GM12872 (cell line): Measurements from ENCODE around the gene IL11RA.

ENCODE experiments used
- TF ChIP-seq, protein P1 (sequence below): IDR thresholded peaks from 3 replicates; pipeline ENCODE4 v1.5.1; 2011; ENCODE audit warnings: low read depth, mild to moderate bottlenecking, low read length, moderate library complexity; ENCODE audit not compliant: insufficient read depth

The IL11RA gene

DNA sequence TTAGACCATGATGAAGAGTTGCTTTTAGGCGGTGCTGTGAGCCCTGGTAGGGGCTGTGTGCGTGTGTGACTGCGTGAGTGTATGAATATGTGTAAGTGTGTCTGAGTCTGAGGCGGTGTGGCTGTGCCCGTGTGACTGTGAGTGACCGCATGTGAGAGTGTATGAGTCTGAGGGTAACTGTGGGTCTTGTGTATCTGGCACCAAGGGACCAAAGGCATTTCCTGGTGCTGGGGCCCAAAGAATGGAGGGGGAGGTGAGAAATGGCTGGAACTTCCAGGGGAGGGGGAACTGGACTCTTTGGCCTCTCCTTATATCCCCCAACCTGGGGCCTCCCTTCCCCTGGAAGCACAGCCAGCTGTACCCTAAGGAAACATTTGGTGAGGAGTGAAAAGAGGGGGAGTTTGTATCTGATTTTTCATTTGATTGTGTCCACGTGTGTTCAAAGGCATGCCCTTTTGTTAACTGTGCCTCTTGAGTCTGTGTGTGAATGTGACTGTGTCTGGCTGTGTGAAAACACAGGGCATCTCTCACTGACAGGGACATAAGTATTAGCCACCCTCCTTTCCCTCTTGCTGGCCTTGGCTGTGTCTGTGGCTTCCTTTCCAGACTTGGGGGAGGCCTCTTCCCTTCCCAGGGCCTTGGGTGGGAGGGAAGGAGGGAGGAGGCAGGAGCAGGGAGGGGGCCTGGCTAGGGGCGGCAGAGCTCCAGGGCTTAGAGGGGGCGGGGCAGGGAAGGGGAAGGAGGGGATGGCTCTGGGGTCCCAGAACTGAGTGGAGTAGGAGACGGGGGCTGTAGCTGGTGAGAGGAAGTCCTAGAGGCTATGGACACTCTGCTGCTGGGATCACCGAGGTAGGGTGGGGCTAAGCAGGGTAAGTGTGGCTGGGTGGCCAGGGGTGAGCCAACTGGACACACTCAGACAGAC is 1.4 kb downstream of the IL11RA start:
- TF ChIP-seq, protein P1, sequence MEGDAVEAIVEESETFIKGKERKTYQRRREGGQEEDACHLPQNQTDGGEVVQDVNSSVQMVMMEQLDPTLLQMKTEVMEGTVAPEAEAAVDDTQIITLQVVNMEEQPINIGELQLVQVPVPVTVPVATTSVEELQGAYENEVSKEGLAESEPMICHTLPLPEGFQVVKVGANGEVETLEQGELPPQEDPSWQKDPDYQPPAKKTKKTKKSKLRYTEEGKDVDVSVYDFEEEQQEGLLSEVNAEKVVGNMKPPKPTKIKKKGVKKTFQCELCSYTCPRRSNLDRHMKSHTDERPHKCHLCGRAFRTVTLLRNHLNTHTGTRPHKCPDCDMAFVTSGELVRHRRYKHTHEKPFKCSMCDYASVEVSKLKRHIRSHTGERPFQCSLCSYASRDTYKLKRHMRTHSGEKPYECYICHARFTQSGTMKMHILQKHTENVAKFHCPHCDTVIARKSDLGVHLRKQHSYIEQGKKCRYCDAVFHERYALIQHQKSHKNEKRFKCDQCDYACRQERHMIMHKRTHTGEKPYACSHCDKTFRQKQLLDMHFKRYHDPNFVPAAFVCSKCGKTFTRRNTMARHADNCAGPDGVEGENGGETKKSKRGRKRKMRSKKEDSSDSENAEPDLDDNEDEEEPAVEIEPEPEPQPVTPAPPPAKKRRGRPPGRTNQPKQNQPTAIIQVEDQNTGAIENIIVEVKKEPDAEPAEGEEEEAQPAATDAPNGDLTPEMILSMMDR: no peak

DNA sequence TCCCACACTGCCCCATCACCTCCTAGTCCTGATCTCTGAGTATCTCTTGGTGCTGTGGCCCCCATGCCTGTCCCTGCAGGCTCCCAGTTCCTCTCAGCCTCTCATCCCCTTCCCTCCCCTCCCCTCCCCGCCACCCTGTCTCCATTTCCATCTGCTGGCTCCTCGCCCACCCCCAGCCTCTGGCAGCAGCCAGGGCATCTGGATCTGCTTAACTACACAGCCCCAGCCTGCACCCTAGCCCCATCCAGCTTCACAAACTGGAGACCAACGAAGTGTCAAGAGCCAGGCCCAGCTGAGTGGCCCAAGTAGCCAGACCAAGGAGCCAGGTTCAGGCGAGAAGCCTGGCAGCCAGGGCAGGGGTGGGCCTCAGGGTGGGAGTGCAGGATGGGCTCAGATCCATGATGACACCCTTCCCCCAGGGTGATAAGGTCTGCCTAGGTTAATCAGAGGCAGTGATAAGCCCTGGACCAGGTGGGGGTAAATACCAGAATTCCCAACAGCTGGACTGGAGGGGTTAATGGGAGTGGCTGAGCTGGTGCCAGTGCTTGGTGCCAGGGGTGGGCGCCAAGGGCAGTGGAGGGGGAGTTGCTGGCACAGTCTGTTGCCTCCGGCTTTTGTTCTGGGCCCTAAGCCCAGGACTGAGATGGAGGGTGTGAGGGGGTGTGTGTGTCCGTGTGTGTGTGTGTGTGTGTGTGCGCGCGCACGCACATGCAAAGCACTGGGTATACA is 2.5 kb downstream of the IL11RA start:
- TF ChIP-seq, protein P1: no peak

DNA sequence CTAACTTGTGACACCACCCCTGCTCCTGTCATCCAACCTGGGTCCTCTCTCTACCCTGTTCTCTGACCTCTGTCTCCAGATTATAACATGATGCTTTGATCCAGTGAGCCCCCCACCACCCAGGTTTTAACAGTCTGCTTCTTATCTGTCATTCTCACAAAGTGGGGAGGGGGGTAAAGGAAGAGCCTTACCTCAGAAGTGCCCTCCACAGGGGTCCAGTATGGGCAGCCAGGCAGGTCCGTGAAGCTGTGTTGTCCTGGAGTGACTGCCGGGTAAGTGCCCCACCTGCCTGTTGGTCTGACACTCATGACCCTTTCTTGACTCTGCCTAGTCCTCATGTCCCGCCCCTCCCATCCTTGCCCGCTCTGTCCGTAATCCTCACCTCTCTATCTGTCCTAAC is 3.4 kb downstream of the IL11RA start:
- TF ChIP-seq, protein P1: no peak

DNA sequence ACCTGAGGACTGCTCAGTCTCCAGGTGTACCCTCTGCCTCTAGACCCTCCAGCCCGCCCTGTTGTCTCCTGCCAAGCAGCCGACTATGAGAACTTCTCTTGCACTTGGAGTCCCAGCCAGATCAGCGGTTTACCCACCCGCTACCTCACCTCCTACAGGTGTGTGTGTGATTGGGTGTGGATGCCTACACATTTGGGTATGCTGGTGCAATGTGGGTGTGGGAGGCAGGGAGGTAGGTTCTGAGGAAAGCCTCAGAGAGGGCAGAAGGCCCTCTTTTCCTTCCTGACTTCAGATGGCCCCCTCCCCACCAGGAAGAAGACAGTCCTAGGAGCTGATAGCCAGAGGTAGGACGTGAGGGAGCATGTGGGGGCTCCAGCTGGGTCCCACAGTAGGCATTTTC is 5.0 kb downstream of the IL11RA start:
- TF ChIP-seq, protein P1: no peak

DNA sequence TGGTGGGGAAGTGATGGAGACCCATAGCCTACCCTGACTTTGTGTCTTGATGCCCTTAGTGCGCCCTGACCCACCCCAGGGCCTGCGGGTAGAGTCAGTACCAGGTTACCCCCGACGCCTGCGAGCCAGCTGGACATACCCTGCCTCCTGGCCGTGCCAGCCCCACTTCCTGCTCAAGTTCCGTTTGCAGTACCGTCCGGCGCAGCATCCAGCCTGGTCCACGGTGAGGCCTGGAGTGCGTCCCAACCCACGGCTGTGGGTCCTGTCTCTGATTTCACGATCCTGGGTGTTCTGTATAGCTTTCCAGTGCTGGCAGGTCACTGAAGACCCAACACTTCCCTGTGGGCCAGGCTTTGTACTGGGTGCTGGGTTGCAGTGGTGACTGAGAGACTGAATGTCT is 6.5 kb downstream of the IL11RA start:
- TF ChIP-seq, protein P1: no peak

DNA sequence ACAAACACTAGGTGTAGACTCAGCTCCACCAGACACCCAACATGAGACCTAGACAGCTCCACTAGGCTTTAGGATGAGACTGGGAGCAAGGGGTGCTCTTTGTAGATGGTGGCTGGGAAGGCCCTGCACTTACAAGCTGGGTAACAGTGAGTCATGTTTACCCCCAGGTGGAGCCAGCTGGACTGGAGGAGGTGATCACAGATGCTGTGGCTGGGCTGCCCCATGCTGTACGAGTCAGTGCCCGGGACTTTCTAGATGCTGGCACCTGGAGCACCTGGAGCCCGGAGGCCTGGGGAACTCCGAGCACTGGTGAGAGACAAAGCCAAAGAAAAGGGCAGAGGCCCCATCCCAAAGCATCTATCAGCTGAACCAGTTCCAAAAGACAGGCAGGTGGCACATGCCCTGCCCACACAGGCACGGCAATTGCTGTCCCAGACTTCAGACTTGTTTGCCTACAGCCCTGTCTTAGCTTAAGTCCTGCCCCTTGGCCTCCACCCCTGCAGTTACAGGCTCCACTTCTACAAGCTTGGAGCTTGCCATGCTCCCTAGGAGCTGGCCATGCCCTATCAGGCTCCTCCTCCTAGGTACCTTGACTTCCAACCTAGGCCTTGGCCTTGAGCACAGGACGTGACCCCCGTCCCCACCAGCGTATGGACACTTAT is 7.7 kb downstream of the IL11RA start:
- TF ChIP-seq, protein P1: no peak
